GM12865 (cell line): ENCODE results near the gene GPC5.

ENCODE experiments used
- DNase-seq: peaks from one replicate; pipeline ENCODE4 v3.0.0; 2010; ENCODE audit warnings: low read depth
- H3K4me3 ChIP-seq: 2 replicates; pipeline ENCODE4 v1.5.1; 2011; ENCODE audit warnings: mild to moderate bottlenecking, low read depth, low read length, control low read depth
- CTCF ChIP-seq: IDR thresholded peaks from 2 replicates; pipeline ENCODE4 v1.5.1; 2011; ENCODE audit warnings: low read length, control low read depth, low read depth, inconsistent platforms; ENCODE audit not compliant: insufficient read depth; ENCODE audit errors: missing control alignments

Gene GPC5

GRCh38 chr13:91809161-91809560 is 410.7 kb downstream of the GPC5 start:
- TF ChIP-seq CTCF, result no peak
- no peak overlapping the region for H3K4me3 ChIP-seq
- no peak for DNase-seq

- no peak for DNase-seq
- TF ChIP-seq CTCF, result no peak
- H3K4me3 ChIP-seq, result no peak overlapping the region
Measured at GRCh38 chr13:91813253-91813652, 414.8 kb downstream of the GPC5 start.

- no peak for DNase-seq
- H3K4me3 ChIP-seq, result no peak overlapping the region
- TF ChIP-seq CTCF, result no peak
Measured at GRCh38 chr13:91816263-91816807, 417.9 kb downstream of the GPC5 start.

- no peak overlapping the region for H3K4me3 ChIP-seq
- TF ChIP-seq CTCF, result no peak
- DNase-seq, result no peak
Measured at GRCh38 chr13:91817250-91817649, 418.8 kb downstream of the GPC5 start.

GRCh38 chr13:91824416-91824815 is 426.0 kb downstream of the GPC5 start:
- DNase-seq, result no peak
- TF ChIP-seq CTCF, result no peak
- no peak overlapping the region for H3K4me3 ChIP-seq

- no peak for DNase-seq
- TF ChIP-seq CTCF, result no peak
- no peak overlapping the region for H3K4me3 ChIP-seq
Measured at GRCh38 chr13:91825516-91825915, 427.1 kb downstream of the GPC5 start.

GRCh38 chr13:91836553-91836952 is 438.1 kb downstream of the GPC5 start:
- no peak overlapping the region for H3K4me3 ChIP-seq
- DNase-seq, result no peak
- TF ChIP-seq CTCF, result no peak
